Activated naive CD4-positive, alpha-beta T cell treated with anti-CD3 and anti-CD28 coated beads, Interleukin-2, amount 50 U/mL, for 24 hours (primary cell): Measurements from ENCODE around the gene MUC20.
"Not testable (repeated sequence)": the region's sequence is repeated elsewhere in the genome, so short reads cannot be mapped to it uniquely, and the experiment has no call there.

Experiments
- H3K27ac Mint-ChIP-seq: one replicate; pipeline ENCODE4 v1.8.0; 2021; ENCODE audit warnings: mild to moderate bottlenecking, mixed read lengths
- H3K27me3 Mint-ChIP-seq: one replicate; pipeline ENCODE4 v1.8.0; 2021; ENCODE audit warnings: mixed read lengths
- H3K36me3 Mint-ChIP-seq: one replicate; pipeline ENCODE4 v1.8.0; 2021; ENCODE audit warnings: mixed read lengths
- H3K4me1 Mint-ChIP-seq: one replicate; pipeline ENCODE4 v1.8.0; 2021; ENCODE audit warnings: mixed read lengths
- H3K4me3 Mint-ChIP-seq: one replicate; pipeline ENCODE4 v1.8.0; 2021; ENCODE audit warnings: mild to moderate bottlenecking, mixed read lengths
- H3K9me3 Mint-ChIP-seq: one replicate; pipeline ENCODE4 v1.8.0; 2021; ENCODE audit warnings: mixed read lengths

MUC20 gene

DNA sequence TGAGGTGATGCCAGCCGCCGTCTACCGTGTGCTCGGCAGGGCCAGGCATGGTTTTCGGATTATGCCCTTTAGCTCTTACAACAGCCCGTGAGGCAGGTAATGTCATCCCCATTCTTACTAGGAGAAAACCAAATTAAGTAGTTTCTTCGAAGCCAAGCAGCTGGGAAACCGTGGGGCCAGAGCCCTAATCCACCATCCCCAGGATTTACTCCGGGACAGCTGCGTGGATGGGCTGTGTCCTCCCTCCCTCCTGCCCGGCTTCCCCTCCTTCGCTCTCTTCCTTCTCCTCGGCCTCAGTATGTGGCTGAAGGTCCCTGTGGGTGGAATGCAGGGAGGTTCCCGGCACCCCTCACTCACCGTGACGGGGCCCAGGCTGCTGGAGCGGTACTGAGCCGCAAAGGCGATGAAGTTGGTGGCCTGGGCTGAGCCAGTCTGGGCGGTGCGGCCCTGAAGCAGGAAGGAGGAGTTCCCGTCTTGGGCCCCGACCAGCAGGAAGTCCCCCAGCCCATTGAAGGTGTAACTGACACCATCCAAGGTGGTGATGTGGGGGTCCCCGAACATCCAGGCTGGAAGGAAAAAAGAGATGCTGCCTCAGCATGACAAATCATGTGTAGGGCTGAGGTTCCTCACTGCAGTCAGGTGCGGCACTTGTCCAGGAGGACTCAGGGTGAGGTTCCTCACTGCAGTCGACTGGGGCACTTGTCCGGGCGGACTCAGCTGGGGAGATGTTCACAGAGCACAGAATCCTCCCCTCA lies 42.5 kb downstream of the MUC20 start:
- peak overlapping the region; percentile 77 for H3K27ac Mint-ChIP-seq
- H3K27me3 Mint-ChIP-seq: peaks cover 11% of the 10 kb centered on the region
- no peaks in the 10 kb centered on the region for H3K4me1 Mint-ChIP-seq
- H3K36me3 Mint-ChIP-seq: no peaks in the 10 kb centered on the region
- H3K4me3 Mint-ChIP-seq: no peak overlapping the region
- H3K9me3 Mint-ChIP-seq: no peaks in the 10 kb centered on the region

DNA sequence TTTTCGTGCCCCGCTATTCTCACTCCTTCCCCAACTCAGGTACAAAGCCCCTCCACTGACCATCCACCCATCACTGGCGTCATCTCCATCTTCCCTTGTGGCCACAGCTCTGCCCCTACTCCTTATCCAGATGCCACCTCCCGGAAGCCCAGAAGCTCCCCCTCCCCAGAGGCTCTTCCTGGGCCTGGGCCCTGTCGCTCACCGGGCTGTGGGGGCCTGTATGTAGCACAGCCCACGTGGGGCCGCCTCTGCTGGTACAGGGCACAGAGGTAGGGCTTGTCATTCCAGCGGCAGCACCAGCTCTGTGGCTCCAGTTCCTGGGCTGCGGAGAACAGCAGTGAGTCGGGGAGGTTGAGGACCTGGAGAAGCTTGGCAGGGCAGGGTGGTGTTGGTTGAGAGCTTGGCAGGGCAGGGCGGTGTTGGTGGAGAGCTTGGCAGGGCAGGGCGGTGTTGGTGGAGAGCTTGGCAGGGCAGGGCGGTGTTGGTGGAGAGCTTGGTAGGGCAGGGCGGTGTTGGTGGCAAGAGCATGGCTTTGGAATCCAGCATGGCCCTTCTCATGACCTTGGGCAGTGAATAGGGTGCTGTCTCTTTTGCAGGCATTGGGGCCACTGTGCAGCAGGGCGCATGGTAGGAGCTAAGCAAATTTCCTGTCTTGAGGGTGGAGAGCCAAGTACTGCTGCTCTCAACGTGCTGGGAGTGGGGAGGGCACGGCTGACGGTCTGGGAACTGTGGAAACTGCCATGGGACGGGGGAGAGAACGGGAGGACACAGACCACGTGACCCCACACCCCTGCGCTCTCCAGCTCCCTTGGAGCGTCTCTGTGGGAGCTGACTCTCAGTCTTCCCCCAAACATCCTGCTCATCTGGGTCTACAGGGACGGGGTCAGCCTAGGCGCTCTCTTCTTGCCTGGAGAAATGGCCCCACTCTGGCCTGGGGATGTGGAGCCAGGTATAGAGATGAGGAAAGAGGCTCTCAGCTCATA lies 43.4 kb downstream of the MUC20 start:
- Mint-ChIP-seq H3K27me3 (peaks cover 11% of the 10 kb centered on the region), H3K9me3 (no peaks in the 10 kb centered on the region), H3K27ac (peak overlapping the region; percentile 74), H3K4me1 (no peaks in the 10 kb centered on the region), H3K36me3 (no peaks in the 10 kb centered on the region), H3K4me3 (no peak overlapping the region)

GRCh38 chr3:195764961-195765706 lies 44.4 kb downstream of the MUC20 start:
- Mint-ChIP-seq H3K27me3 (peaks cover 5% of the 10 kb centered on the region), H3K4me3 (no peak overlapping the region), H3K9me3 (no peaks in the 10 kb centered on the region), H3K27ac (no peak overlapping the region), H3K4me1 (no peaks in the 10 kb centered on the region), H3K36me3 (no peaks in the 10 kb centered on the region)

DNA sequence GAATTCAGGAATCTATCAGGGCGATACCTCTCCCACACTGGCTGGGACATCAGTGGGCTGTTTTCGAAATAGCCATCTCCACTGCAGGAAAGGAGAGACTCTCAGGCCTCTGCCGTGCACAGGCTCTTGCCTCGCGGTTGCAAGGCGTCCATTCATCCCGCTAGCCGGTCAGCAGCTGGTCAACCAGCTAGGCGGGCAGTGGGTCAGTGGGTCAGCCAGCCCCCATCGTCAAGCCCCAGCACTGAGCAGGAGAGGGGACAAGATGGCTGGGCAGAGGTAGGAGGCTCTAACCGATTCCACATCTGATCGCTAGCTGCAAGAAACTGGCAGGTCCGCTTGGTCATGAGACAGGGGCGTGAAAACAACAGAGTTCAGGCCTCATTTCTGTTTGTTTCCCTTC lies 45.9 kb downstream of the MUC20 start:
- no peak overlapping the region for H3K4me3 Mint-ChIP-seq
- H3K4me1 Mint-ChIP-seq: no peaks in the 10 kb centered on the region
- no peak overlapping the region for H3K27ac Mint-ChIP-seq
- H3K27me3 Mint-ChIP-seq: no peaks in the 10 kb centered on the region
- H3K9me3 Mint-ChIP-seq: no peaks in the 10 kb centered on the region
- no peaks in the 10 kb centered on the region for H3K36me3 Mint-ChIP-seq

- no peak overlapping the region for H3K4me3 Mint-ChIP-seq
- no peaks in the 10 kb centered on the region for H3K36me3 Mint-ChIP-seq
- no peaks in the 10 kb centered on the region for H3K9me3 Mint-ChIP-seq
- peak overlapping the region; percentile 65 for H3K27ac Mint-ChIP-seq
- H3K27me3 Mint-ChIP-seq: no peaks in the 10 kb centered on the region
- H3K4me1 Mint-ChIP-seq: no peaks in the 10 kb centered on the region
Measured at GRCh38 chr3:195767792-195768191, 47.0 kb downstream of the MUC20 start.

DNA sequence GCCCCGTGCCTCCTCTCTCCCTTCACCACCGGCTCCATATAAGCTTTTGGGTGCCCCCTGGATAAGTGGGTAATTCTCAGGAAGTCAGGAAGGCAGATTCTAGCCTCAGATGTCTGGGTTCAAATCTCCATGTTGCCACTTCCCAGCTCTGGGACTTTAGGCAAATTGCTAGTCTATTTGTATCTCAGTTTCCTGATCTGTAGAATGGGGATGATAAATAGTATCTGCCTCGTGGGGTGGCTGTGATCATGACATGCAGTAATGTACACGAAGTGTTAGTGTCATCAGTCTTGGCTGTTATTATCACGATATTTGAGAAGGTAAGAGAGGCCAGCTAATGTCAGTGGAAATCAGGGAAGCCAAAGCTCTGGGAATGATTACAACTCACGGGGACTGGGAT lies 47.6 kb downstream of the MUC20 start:
- H3K27ac Mint-ChIP-seq: no peak overlapping the region
- no peak overlapping the region for H3K4me3 Mint-ChIP-seq
- no peaks in the 10 kb centered on the region for H3K27me3 Mint-ChIP-seq
- no peaks in the 10 kb centered on the region for H3K4me1 Mint-ChIP-seq
- no peaks in the 10 kb centered on the region for H3K9me3 Mint-ChIP-seq
- no peaks in the 10 kb centered on the region for H3K36me3 Mint-ChIP-seq

DNA sequence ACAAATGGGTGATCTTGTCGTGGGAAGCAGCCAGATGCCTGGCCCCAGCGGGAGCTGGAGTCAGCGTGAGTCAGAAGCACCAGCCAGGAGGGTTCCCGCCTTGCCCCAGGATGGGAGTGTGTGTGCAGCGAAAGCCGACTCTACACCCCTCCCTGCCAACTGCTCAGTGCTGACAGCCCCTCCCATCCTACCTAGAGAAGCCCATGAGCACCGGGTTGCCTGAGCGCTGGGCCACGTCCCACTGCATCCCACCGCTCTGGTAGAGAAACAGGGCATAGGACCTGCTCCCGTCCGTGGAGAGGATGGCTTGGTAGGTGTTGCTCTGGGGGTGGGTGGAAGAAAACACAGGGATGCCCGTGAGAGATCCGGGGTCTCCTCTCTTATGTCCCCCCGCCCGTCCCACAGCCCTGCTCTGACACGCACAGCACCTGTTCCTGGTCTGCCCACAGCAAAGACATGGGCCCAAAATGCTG lies 48.1 kb downstream of the MUC20 start:
- no peaks in the 10 kb centered on the region for H3K9me3 Mint-ChIP-seq
- no peaks in the 10 kb centered on the region for H3K27me3 Mint-ChIP-seq
- H3K36me3 Mint-ChIP-seq: no peaks in the 10 kb centered on the region
- H3K27ac Mint-ChIP-seq: no peak overlapping the region
- H3K4me3 Mint-ChIP-seq: no peak overlapping the region
- no peaks in the 10 kb centered on the region for H3K4me1 Mint-ChIP-seq

- Mint-ChIP-seq H3K9me3 (no peaks in the 10 kb centered on the region), H3K36me3 (no peaks in the 10 kb centered on the region), H3K27ac (no peak overlapping the region), H3K27me3 (no peaks in the 10 kb centered on the region), H3K4me1 (no peaks in the 10 kb centered on the region), H3K4me3 (no peak overlapping the region)
Measured at GRCh38 chr3:195769551-195769950, 48.8 kb downstream of the MUC20 start.

- no peaks in the 10 kb centered on the region for H3K4me1 Mint-ChIP-seq
- H3K9me3 Mint-ChIP-seq: no peaks in the 10 kb centered on the region
- no peak overlapping the region for H3K4me3 Mint-ChIP-seq
- H3K36me3 Mint-ChIP-seq: no peaks in the 10 kb centered on the region
- H3K27me3 Mint-ChIP-seq: no peaks in the 10 kb centered on the region
- no peak overlapping the region for H3K27ac Mint-ChIP-seq
Measured at GRCh38 chr3:195770081-195770840, 49.5 kb downstream of the MUC20 start.

- not testable (repeated sequence) for H3K4me1 Mint-ChIP-seq, H3K27me3 Mint-ChIP-seq, H3K27ac Mint-ChIP-seq, H3K36me3 Mint-ChIP-seq, H3K4me3 Mint-ChIP-seq, H3K9me3 Mint-ChIP-seq
Measured at GRCh38 chr3:195770841-195771645, 50.3 kb downstream of the MUC20 start.

GRCh38 chr3:195771646-195772300 lies 51.0 kb downstream of the MUC20 start:
- H3K4me3 Mint-ChIP-seq: no peak overlapping the region
- H3K27me3 Mint-ChIP-seq: no peaks in the 10 kb centered on the region
- no peaks in the 10 kb centered on the region for H3K9me3 Mint-ChIP-seq
- H3K4me1 Mint-ChIP-seq: no peaks in the 10 kb centered on the region
- no peak overlapping the region for H3K27ac Mint-ChIP-seq
- no peaks in the 10 kb centered on the region for H3K36me3 Mint-ChIP-seq

GRCh38 chr3:195773956-195774537 lies 53.3 kb downstream of the MUC20 start:
- Mint-ChIP-seq H3K27ac (no peak overlapping the region), H3K9me3 (no peaks in the 10 kb centered on the region), H3K27me3 (no peaks in the 10 kb centered on the region), H3K4me3 (no peak overlapping the region), H3K36me3 (no peaks in the 10 kb centered on the region), H3K4me1 (peaks cover 6% of the 10 kb centered on the region)

DNA sequence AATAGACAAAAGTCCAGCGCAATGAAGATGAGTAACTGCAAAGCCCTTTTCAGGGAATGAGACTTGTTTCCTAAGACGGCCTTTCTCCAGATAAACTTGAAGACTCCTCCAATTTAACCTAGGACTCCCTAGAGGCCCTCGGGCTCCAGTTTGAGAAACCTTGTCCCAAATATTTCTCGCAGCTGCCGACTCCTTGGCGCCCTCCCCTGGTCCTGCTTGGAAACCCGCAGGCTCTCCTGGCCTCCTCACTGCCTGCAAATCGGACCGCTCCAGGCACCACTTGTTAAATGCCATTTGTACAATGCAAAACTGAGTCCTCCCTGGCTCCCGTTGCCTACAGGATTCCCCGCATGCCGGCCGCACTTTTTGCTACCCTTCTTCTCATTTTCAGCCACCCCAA lies 54.1 kb downstream of the MUC20 start:
- Mint-ChIP-seq H3K9me3 (no peaks in the 10 kb centered on the region), H3K27me3 (no peaks in the 10 kb centered on the region), H3K4me1 (peaks cover 6% of the 10 kb centered on the region)

DNA sequence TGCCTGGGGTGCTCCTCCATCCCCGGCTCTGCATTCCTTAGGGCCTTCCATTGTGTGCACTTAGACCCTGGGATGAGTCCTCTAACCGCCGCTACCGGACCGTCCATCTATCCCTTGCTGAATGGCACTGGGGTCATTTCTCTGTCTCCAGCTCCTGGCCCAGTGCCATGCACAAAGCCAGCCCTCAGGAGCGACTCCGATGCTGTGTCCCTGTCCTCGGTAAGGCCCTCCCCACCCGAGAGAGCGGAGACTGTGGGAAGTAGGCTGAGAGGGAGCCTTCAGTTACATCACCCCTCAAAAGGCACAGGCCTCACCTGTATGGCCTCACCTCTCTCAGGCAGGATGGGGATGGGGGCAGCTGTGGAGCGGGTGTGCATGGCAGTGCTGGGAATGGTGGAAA lies 57.2 kb downstream of the MUC20 start:
- peaks cover 30% of the 10 kb centered on the region for H3K4me1 Mint-ChIP-seq
- peak overlapping the region; percentile 30 for H3K27ac Mint-ChIP-seq
- H3K27me3 Mint-ChIP-seq: no peaks in the 10 kb centered on the region
- H3K9me3 Mint-ChIP-seq: no peaks in the 10 kb centered on the region
- H3K36me3 Mint-ChIP-seq: peaks cover 11% of the 10 kb centered on the region
- H3K4me3 Mint-ChIP-seq: no peak overlapping the region

More for the DNA sequence above, 54.1 kb downstream of the MUC20 start:
- Mint-ChIP-seq H3K36me3 (no peaks in the 10 kb centered on the region), H3K4me3 (no peak overlapping the region), H3K27ac (no peak overlapping the region)
